OCI-M1 (cell line): ENCODE measurements around the gene MED12L.
A peak's percentile ranks its signal among the peaks of the same experiment; 100 is the strongest.

Source experiments
- DNase-seq: peaks from one replicate; lab custom pipeline; 2025; lab: John Stamatoyannopoulos, UW

Gene MED12L

GRCh38 chr3:151289445-151289844, 204.0 kb downstream of the MED12L start:
- DNase-seq, result no peak

DNA sequence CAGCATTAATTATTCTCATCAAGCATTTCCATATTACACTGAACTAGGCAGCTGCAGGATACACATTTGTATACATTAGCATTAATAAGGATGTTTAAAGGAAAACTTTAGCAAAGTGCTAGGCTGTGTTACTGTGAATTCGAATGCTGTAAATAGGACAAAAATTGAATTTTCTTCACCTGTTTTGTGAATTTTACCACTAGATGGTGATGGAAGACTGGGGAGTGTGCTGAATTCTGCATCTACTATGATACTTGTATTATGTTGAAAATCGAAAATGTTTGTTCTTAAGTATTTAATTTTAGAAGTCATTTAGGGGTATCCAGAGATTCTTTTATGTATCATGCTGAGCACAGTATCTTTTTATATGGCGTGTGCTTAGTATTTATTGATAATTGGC, 205.2 kb downstream of the MED12L start:
- peak; percentile 45 for DNase-seq

- no peak for DNase-seq
These were observed 207.7 kb downstream of the MED12L start for GRCh38 chr3:151293127-151293526.

- DNase-seq, result no peak
These were observed 210.8 kb downstream of the MED12L start for GRCh38 chr3:151296226-151296625.

GRCh38 chr3:151297429-151297828, 212.0 kb downstream of the MED12L start:
- no peak for DNase-seq

GRCh38 chr3:151299006-151299405, 213.5 kb downstream of the MED12L start:
- DNase-seq, result no peak

- no peak for DNase-seq
These were observed 215.1 kb downstream of the MED12L start for GRCh38 chr3:151300539-151300938.

GRCh38 chr3:151301787-151302186, 216.3 kb downstream of the MED12L start:
- no peak for DNase-seq

GRCh38 chr3:151303751-151304150, 218.3 kb downstream of the MED12L start:
- DNase-seq, result no peak

DNA sequence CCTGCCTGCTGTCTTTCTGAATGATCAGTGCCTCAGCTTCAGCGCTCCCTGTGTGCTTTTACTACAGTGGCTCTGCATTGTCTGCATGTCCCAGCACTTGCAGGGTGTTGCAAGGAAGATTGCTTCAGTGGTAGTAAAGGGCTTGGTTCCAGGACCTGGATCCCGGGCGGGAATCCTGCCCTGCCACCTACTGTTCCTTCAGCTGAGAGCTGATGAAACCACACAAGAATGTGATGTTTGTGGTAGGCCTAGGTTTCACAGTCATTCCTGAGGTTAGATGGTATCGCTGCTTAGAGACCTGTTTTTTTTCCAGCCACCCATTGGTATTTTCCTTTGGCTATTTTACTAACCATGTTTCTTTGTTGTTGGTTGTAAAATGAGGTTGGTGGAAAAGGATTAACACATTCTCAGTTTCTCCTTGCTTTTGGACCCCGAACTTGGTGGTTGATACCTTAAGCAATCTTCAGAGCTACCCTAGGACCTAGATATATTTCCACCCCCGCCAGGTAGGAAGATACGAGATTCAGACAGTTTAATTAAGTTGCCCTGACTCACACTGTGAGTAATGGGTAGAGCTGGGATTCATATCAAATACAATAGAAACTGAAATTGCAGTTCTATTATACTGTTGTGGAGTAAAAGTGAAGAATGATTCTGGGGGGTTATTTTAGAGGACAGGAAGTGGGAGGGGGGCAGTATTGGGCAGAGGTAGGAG, 219.8 kb downstream of the MED12L start:
- DNase-seq, result no peak

- no peak for DNase-seq
These were observed 220.3 kb downstream of the MED12L start for GRCh38 chr3:151305775-151306151.

DNA sequence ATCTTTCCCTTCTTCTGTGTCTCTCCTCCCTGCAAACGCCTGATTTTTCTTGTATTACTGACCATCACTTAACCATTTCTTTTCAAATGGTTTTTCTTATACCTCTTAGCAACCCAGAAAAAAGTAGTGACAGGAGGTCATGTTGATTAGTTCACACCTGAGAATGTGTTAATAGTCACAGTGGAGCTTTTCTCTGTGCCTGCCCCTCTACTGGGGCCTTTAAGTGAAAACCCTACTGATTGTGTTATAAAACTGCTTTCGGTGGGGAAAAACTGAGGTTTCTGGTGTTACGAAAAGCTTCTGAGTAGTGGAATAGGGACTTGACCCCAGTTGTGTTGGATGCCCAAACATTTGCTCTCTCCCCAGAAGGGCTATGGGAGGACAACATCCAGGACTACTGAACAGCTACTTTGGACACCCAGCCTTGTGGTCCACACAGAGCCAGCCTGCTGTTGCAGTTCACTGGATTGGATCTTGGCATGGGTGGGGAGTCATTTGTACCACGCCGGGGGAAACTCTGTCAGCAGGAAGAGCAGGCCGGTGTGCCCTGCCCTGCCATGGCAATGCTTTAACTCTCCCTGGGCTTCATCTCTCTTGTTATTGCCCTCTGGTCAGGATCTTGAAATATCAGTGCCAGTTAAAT, 220.8 kb downstream of the MED12L start:
- DNase-seq, result no peak

GRCh38 chr3:151307131-151307530, 221.7 kb downstream of the MED12L start:
- no peak for DNase-seq

DNA sequence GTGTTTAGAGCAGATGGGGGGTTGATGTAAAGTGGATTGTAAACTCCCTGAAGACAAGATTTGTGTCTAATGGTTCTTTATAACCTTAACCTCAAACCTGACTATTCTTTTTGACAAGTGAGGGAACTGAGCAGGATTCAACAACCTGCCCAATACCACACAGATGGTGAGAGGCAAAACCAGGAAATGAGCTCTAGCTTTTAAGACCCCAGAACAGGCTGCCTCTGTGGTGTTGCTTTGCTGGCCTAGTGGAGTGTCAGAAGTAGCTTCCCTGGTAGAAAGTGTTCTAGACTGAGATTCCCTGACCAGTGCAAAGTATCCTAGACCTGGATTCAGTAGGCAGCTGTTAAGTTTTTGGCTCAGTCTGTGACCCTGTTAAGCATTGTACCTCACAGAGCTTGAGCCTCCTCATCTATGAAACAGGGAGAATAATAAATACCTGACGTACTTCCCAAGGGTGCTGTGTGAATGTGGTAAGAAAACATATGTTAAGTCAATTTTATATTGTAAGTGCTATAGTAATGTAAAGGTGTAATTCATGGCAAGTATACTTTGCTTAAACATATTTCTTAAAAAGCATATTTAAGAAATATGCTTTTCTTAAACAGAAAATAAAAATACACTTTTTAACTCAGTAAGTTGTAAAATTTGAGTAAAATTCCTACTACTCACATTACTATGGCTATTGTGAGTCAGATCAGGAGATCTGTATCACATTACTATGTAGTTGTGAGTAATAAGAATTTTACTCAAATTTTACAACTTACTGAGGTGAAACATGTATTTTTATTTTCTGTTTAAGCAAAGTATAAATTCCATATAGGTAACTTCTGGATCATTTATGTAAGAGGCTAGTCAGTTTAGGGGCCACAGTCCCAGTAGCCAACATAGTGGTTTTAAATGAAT, 222.4 kb downstream of the MED12L start:
- DNase-seq, result no peak

- DNase-seq, result no peak
These were observed 224.1 kb downstream of the MED12L start for GRCh38 chr3:151309566-151309965.

DNA sequence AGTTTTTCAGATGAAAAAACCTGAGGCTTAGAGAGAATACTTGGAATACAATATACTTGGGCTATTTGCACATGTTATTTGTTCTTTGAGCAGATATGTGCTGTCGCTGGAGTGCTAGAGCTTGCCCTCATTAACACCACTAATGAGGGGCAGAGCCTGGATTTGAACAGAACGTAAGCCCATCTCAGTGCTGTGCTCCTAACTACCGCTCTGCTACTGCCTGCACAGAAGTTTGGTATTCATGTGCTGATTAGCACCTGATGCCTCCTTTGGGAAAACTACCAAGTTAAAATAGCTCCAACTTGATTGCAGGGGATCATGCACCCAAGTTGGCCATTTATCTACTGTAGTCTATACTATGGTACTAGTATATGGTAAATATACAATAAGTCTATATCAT, 227.5 kb downstream of the MED12L start:
- no peak for DNase-seq

- no peak for DNase-seq
These were observed 228.7 kb downstream of the MED12L start for GRCh38 chr3:151314137-151314536.

- DNase-seq, result no peak
These were observed 229.1 kb downstream of the MED12L start for GRCh38 chr3:151314593-151314992.

DNA sequence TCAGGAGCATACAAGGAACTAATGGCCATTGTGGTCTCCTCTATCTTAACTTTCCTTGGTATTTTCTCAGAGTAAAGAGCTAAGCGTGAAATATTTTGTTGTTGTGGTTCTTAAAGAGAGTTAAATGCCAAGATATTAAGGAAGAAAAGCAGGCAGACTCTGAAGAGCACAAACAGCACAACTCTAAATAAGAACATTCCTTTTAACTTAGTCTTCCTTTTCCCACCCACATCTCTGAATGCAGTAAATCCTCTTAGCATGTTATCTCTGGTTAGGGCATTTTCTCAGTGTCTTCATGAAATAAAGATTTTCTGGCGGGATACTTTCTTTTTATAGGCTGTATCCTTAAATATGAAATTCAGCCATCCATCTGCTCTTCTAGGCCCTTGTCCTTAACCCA, 229.7 kb downstream of the MED12L start:
- no peak for DNase-seq

GRCh38 chr3:151315846-151316245, 230.4 kb downstream of the MED12L start:
- DNase-seq, result no peak

DNA sequence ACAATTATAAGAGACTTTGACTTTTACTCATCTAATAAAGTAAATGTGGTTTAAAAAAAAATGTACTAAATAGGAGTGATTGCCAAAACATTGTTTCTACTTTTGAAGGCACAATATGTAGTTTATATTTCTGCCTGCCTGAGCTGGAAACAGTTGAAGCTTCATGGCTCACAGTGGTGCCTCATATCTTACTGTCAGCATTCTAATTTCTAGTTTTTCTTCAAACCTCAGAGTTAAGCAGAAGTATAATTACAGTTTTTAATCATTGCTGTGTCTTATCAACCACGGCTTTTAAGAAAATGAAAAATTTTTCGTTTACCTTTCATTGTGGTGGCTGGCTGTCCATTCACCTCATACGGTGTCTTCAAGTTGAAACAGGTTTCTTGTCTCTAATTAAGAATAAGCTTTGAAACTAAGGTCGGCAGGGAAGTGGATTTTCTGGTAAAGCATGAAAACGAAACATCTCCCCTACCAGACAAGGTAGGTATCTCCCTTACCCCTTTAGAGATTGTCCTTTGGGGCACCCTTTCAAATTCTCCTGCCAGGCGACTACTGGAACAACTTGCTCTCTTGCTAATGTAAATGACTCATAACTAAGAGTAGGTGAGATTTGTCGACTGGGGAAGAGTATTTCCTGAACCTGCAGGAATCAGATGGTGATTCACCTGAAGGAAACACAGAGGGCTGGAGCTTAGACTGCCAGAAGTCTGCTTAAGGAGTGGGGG, 231.0 kb downstream of the MED12L start, which contains the start of gene GPR87:
Gene GPR87, minus strand, starts transcription at position 554 of the 725 bp plus-strand sequence. CDS start 16,720 bp downstream, outside the sequence.
- DNase-seq, result no peak

DNA sequence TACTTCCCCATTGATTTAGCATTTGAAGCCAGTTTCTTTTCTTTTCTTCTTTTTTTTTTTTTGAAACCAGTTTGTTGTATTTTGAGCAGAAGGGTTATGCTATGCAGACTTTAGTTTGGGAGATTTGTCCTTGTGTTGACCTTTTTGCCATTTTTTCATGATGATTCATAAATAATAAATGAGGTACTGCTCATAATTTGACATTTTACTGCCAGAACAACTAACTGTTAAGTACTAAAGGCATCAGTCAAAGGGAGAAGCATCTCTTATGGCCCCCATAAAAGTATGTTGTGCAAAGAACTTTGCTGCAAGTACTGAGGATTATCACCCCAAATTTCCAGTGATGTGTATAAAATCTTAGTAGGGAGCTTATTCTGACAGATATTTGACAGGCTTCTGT, 232.8 kb downstream of the MED12L start:
- DNase-seq, result no peak
